GM12892 (cell line): ENCODE results near the gene CRYBG2.

Experiments
- POLR2A ChIP-seq: IDR thresholded peaks from 2 replicates; pipeline ENCODE4 v1.6.1; 2011; ENCODE audit warnings: low read depth, low read length, control low read depth
- POLR2AphosphoS5 ChIP-seq: IDR thresholded peaks from 2 replicates; pipeline ENCODE4 v1.6.1; 2011; ENCODE audit warnings: low read depth, low read length, control low read depth
- TAF1 ChIP-seq: IDR thresholded peaks from 2 replicates; pipeline ENCODE4 v1.6.1; 2011; ENCODE audit warnings: low read depth, mild to moderate bottlenecking, control low read depth, low read length, borderline replicate concordance

- no peak for TF ChIP-seq POLR2A
- TF ChIP-seq POLR2AphosphoS5: no peak
- no peak for TF ChIP-seq TAF1
These were observed 23.7 kb downstream of the CRYBG2 start for GRCh38 chr1:26330276-26330675.
